Measurements from ENCODE around the gene LRWD1.
A peak's percentile ranks its signal among the peaks of the same experiment; 100 is the strongest.

Gene LRWD1

DNA sequence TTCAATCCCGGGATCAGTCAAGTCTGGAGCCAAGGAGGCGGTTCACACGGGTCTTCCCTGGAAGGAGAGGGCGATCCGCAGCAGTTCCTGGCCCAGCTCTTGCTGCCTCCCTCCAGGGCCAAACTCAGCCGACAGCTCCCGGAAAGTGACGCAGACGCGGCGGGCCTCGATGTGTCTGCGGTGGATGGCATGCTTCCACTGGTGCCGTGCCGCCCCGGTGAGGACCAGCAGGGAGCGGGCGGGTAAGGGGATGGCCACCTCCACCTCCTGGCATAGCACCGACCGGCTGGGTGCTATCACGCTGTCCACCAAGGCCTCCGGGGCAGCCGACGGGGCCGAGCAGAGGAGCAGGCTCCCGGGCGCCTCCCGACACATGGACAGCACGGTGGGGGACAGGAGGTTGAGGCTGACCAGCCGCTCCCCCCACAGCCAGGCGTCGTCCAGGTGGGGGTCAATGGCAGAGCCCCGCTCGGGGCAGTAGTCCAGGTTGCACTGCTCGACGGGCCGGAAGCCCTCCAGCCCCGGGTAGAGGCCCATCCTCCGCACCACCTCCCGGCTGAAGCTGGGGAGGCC is 7.3 kb upstream of the LRWD1 start:
- TF ChIP-seq, protein P1, sequence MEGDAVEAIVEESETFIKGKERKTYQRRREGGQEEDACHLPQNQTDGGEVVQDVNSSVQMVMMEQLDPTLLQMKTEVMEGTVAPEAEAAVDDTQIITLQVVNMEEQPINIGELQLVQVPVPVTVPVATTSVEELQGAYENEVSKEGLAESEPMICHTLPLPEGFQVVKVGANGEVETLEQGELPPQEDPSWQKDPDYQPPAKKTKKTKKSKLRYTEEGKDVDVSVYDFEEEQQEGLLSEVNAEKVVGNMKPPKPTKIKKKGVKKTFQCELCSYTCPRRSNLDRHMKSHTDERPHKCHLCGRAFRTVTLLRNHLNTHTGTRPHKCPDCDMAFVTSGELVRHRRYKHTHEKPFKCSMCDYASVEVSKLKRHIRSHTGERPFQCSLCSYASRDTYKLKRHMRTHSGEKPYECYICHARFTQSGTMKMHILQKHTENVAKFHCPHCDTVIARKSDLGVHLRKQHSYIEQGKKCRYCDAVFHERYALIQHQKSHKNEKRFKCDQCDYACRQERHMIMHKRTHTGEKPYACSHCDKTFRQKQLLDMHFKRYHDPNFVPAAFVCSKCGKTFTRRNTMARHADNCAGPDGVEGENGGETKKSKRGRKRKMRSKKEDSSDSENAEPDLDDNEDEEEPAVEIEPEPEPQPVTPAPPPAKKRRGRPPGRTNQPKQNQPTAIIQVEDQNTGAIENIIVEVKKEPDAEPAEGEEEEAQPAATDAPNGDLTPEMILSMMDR (IDR thresholded peaks at IDR 0.05; ENCODE audit: borderline replicate concordance, insufficient read depth, low read depth, low read length): no peak

DNA sequence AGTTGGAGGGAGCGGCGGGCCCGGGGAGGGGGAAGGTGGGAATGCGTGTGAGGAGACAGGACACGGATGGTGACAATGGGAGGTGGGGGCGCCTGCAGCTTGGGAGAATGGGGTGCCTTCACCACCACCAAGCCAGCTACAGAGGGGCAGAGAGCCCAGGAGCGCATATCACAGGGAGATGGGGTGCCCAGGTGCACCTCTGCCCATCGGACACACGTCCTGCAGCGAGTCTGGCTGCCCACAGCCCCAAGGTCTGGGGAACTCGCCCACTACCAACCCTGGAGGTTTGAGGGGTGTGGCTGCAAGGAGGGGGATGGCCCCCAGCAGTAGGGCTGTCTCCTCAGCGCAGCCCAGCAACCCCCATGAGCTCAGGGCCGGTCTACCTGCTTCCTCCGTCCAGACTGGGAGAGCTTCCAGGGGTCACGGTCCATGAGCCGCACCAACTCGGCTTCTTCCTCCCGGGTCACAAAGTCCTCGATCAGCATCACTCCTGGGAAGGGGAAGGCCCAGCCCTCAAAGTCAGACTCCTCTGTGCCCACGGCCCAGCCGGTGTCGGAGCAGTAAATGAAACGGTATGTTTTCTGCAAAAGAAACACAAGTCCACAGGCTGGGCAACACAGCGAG is 5.5 kb upstream of the LRWD1 start:
- TF ChIP-seq, protein P1 (IDR thresholded peaks at IDR 0.05; ENCODE audit: borderline replicate concordance, insufficient read depth, low read depth, low read length): no peak

More for the DNA sequence above, 7.3 kb upstream of the LRWD1 start:
- no peak overlapping the region for H3K4me3 ChIP-seq (ENCODE audit: low read depth, low read length)

DNA sequence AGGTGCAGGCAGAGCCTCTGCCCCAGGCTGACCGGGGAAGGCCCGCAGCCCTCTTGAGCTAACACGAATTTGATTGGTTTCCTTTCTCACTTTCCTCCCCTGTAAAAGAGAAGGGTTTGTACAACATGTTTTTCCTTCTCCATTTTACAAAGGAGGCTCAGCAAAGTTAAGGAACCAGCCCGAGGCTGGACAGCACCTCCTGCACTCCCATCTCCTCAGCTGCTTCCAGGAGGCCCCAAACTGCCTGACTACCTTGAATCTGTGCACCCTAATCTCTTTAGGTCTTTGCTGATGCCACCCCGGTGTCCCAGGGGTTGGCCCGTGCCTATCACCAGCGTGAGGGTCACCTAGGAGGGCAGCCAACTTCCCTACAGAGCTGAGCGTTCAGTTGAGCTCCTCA is 4.3 kb upstream of the LRWD1 start:
- TF ChIP-seq, protein P1 (IDR thresholded peaks at IDR 0.05; ENCODE audit: borderline replicate concordance, insufficient read depth, low read depth, low read length): no peak
- H3K4me3 ChIP-seq (ENCODE audit: low read depth, low read length): no peak overlapping the region

More for the DNA sequence above, 5.5 kb upstream of the LRWD1 start:
- H3K4me3 ChIP-seq (ENCODE audit: low read depth, low read length): no peak overlapping the region

DNA sequence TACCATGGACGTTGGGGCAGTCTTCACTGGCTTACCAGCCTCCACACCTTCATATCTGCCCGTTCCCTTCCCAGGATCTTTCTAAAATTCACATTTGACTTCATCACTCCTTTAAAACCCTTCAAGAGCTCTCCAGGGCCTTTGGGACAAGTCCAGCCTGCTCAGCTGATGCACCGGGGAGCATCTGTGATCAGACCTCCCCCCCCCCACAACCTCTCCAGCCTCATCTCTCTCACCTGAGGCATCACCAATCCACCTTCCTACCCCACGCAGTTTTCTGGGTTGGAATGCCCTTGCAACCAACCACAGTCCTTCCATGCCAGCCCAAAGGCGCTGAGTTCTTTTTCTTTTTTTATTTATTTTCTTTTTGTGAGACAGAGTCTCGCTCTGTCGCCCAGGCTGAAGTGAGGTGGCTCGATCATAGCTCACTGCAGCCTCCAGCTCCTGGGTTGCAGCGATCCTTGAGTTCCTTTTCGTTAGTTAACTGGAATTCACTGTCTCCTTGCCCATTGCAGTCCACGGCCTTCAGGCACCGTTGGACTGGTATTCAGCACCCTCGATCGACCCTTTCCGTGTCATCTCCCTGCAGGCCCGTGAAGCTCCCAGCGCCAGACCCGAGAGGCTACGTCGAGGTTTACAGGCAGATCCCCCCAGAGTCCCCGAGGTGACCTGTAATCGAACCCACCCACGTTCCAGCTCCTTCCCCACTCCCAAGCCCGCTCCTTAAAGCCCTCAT is 775 bp upstream of the LRWD1 start:
- TF ChIP-seq, protein P1 (IDR thresholded peaks at IDR 0.05; ENCODE audit: borderline replicate concordance, insufficient read depth, low read depth, low read length): no peak
- peak overlapping the region; percentile 73 for H3K4me3 ChIP-seq (ENCODE audit: low read depth, low read length)

DNA sequence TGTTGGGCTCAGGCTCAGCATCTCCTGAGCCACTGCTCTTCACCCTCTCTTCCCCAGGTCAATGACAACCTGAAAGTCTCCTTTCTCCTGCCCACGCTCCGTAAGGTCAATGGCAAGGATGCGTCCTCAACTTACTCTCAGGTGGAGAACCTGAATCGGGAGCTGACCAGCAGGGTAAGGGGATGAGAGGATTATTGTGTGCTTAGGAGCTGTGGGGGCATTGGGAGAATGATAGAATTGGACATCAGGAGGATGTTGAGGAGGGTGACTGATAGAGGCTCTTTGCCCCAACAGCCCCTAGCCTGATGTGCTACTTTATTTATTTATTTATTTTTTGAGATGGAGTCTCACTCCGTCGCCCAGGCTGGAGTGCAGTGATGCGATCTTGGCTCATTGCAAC is 1.3 kb downstream of the LRWD1 start:
- peak overlapping the region; percentile 73 for H3K4me3 ChIP-seq (ENCODE audit: low read depth, low read length)
- TF ChIP-seq, protein P1 (IDR thresholded peaks at IDR 0.05; ENCODE audit: borderline replicate concordance, insufficient read depth, low read depth, low read length): no peak

DNA sequence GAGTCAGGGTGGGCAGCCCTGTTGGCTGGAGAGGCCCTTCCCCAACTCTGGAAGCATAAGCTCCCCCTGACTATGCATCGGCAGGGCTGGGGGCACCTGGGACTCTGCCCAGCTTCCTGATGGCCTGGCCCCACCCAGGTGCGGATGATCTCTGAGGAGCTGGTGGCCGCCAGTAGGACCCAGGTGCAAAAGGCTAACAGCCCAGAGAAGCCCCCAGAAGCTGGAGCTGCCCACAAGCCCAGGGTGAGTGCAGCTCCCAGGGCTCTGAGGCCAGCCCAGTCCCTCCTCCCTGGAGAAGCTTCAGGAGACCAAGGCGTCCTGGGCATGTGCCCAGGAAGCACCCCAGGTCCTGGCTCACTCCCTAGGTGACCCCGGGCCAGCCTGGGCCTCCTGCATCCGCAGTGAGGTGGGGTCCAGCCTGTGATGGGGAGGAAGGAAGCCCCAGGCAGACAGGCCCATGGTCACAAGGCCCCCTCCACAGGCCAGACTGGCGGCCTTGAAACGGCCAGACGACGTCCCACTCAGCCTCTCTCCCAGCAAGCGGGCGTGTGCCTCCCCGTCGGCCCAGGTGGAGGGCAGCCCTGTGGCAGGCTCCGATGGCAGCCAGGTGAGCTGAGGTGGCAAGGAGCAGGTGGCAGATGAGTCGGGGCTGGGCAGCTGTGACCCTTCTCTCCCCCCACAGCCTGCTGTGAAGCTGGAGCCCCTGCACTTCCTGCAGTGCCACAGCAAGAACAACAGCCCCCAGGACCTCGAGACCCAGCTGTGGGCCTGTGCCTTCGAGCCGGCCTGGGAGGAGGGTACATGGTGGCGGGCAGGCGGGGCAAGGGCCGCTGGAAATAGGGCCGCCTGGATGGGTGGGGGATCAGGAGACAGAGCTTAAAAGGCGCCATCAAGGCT is 3.0 kb downstream of the LRWD1 start:
- TF ChIP-seq, protein P1 (IDR thresholded peaks at IDR 0.05; ENCODE audit: borderline replicate concordance, insufficient read depth, low read depth, low read length): no peak
- no peak overlapping the region for H3K4me3 ChIP-seq (ENCODE audit: low read depth, low read length)

Measured in GM12875 (cell line).